SKM-1 (cell line): ENCODE measurements around the gene HPGD.

Experiments
- DNase-seq: peaks from one replicate; lab custom pipeline; 2025; ENCODE audit not compliant: unreplicated experiment; lab: John Stamatoyannopoulos, UW

HPGD gene

DNA sequence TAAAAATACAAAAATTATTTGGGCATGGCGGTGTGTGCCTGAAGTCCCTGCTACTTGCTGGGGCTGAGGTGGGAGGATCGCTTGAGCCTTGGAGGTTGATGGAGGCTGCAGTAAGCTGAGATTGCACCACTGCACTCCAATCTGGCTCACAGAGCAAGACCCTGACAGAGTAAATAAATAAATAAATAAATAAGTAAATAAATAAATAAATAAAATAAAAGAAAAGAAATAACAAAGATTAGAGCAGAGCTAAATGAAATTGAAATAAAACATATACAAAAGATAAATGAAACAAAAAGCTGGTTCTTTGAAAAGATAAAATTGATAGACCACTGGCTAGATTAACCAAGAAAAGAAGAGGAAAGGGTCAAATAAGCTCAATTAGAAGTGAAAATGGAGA, 43.1 kb downstream of the HPGD start:
- DNase-seq, result no peak

DNA sequence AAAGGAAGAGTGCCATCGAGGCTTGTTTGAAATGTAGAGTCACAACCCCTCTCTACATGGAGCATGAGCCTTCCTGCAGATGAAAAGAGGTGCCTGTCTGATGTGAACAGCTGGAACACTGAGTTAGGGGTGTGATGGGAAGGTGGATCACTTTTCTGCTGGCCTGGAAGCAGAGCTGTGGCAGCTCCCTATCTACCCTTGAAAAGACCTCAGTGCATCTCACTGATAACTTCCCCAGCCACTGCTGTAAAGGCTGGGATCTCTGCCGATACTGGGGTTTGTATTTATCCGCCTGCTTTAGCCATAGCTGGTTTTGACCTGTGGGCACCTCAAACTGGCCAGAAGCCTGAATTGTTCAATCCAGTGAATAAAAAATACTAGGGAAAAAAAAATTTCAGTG, 46.8 kb downstream of the HPGD start:
- DNase-seq, result no peak

DNA sequence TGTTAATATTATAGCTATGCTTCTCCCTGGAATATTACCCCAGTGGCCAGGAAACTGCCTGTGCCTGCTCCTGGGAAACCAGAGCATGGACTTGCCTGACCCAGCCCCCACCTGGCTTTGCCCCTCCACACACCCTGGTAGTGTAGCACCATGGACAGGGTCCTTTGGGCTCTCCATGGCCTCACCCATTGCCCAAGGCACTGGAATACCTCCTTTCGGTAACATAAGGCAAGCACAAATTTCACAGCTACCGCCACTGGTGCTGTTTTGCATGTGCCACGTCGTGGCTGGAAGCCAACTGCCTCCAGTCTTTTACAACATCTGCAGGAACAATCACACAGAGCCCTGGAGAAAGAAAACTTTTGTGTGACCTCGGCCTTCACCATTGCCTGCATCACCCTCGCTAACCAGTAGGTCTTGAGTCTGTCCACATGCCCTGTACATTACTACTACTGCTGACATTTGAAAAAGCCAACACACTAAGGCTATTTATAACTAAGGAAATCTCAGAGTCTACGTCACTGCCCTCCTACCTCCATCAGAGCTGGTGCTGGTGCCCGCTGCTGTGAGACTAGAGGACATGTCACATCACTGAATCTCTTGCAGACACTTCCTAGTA, 47.7 kb downstream of the HPGD start:
- no peak for DNase-seq

DNA sequence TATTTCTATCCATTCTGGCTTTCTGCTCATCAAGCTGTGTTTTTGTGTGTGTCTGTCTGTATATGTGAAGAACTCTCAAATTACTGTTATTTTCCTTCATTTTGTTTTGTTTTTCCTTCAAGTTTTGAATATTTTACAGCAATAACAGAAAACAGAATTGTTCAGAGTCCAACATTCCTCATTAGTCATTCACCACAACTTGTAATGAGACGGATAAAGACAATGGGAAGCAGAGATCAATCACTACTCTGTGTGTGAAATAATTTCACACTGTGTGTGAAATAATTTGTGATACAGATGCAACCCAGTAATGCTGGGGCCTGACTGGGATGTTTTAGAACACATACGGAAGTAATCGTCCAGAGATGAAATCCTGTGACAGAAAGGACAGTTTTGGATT, 55.2 kb downstream of the HPGD start:
- no peak for DNase-seq

DNA sequence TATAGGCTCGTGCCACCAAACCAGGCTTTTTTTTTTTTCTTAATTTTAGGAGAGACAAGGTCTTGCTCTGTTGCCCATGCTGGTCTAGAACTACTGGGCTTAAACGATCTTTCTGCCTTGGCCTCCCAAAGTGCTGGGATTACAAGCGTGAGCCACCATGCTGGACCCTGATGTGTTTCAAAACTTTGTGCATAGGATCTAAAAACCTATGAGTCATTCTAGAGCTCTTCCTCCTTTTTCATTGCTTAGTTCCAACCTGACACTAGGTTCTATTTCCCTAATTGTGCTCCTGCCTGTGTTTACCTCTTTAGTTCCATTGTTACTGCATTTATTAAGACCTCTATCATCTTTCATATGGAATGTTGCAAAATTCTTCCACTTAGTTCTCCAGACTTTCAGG, 57.3 kb downstream of the HPGD start:
- peak; percentile 34 for DNase-seq

DNA sequence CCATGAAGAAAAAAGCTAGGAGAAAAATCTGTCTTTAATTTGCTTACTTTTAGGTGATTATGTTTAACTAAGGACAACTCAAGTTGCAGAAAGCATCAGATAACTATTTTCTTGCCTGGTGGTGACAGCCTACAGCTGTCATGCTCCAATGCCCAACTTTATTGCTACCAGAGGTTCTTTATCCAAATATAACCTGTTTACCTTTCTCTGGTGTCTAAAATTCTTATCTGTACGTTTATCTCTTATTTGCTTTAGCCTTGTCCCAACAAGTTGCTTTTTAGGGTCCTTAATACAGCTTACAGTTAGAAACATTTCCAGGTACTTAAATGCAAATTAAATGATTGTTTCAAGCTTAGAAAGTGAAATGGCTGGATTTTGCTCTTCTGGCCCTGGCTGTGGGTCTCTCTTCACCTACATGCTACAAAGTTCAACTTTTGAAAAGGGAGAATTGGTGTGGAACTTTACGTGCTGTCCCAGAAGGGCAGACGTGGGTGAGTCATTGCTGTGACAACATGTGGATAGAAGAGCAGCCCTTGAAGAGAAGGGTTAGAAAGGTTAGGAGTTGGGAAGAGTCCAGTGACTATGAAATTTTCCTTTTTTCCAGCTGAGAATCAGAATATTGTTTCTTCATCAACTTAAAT, 60.7 kb downstream of the HPGD start:
- no peak for DNase-seq

DNA sequence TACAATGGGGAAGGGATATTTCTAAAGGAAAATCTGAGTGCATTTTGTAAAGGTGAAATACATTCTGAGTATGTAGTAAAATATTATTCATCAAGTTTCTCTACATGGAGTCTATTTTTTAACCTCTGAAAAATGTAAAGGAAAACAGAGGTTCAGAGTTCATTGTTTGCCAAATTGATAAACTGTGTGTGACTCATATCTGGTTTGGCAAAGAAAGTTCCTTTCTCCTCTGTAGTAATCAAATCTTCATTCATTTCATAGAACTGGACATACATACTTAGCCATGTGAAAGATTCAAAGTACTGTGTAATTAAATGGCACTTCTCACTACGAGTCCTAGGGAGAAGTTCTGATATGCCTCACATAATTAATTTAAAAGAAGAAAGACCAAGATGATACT, 61.6 kb downstream of the HPGD start:
- no peak for DNase-seq

DNA sequence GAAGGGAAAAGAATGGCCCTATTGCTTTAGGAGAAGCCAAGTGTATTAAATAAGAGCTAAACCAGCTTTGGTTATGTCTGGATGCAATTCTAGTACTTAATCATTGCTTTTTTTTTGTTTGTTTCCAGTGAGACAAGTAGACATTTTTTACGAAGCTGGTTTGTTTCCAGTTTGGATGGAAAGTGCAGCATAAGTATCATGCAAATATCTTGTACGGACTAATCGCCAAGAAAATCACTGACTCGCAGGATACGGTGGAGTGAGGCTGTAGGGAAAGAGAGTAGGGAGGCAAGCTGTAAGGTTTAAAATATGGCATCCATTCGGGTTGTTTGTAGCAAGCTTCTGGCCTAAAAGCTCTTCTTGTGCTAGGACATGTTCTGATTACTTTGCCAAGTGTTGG, 64.8 kb downstream of the HPGD start:
- DNase-seq, result no peak

DNA sequence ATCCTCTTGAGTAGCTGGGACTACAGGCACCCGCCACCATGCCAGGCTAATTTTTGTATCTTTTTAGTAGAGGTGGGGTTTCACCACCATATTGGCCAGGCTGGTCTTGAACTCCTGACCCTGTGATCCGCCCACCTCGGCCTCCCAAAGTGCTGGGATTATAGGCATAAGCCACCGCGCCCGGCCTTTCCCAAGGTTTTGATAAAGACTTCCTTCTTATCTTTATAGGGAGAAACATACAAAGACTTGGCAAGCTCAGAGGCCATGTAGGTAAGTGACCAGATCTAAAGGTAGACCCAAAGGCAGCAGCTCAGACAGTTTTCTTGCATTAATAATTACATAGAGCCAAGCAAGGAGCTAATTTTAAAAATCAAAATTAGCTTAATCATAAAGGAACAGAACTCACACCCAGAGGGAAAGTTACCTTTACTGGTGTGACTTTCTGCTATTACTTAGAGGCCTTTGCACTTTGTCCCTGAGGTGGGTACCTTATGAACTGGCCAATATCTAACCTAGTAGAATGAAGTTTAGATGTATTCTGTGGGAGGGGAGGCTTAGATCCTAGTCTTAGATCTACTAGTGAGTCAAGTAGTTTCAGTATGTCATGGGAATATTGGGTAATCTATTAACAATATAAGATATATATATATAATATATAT, 67.3 kb downstream of the HPGD start:
- no peak for DNase-seq

DNA sequence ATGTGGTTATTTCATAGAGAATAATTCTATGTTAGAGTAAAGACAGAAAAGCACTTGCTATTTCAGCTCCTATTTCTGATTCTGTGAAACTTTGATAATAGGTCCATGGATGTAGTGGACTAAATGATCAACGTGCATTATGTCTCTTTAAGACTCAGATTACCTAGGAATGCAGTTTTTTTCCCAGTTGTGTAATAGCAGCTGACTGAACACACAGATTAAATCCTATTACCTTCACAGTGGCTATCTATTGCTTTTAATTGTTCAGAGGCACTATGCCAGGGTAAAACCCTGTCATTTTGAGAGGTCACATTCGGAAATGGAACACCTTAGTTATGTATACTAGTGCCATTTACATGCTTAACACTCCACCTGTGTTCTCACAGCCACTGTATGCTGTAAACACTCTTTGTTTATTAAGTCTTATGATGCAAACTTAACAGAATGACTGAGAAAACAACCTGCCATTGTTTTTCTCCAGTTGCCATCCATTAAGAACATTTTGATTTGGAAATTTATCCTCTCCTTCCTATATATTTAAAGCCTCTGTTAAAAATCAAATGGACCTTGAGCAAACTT, 70.5 kb downstream of the HPGD start:
- DNase-seq, result no peak

DNA sequence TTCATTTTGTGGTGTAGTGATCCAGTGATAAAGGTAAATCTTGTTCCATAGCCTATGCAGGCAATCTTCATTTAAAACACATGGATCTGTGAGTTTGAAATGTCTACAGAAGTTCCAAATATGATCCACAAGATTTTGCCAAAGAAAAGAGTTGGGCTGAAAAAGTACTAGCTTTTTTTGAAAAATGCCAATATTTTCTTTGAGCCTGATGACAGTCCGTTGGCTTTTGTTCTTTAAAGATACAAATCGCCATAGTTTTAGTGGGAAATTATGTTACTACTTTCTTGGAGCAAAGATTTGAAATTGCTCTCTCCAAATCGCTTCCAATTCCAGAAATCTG, 71.5 kb downstream of the HPGD start:
- no peak for DNase-seq

DNA sequence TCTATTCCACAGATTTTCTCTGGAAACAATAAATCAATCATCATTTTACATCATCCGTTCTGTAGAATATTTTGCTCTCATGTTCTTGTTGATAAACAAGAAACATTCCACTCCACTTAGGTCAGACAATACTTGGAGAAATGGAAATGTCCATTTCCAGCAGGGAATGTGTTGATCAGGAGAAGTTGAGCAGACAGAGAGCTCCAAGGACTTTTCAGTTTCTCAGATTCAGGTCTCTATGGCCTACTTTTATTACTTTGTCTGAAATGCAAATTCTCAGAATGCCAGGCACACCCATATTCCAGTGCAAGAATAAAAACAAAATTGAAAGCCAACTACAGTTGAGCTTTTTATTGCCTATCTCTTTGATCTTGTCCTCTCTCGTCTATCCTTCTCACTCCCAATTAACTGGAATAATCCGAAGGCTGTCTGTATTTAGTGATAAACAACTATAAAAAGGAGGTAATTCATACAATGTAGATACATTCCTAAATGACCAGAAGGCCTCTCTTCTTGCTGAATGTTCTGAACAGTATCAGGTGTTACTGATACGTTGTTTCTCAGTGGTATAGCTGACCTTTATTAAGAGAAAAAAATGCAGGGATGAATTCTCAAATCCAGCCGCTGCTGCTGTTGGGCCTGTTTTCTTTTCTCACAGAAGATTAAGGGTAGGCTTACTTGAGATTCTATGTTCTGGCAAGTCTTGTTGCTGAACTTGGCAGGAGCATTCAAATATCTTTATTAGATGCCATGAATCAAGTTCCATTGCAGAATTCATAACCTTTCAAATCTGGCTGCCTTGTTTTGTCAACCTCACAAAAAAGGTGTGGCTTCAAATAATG, 72.1 kb downstream of the HPGD start:
- no peak for DNase-seq

DNA sequence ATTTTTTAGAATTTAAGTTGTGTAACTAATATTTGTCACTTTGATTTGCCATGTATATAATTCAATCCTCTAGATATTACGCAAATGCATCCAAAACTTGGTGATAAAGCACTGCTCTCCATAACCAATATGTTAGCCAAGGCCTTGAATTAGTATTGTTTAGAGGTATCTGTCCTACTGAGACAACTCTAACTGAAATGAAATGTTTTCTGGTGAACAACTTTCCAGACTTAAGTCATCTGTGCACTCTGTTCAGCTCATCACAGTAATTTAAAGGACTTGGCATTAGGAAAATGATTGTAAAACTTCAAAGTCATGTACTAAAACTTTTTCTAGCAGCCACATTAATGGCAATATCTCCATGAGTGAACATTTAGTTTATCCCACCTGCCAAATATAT, 73.1 kb downstream of the HPGD start:
- no peak for DNase-seq

DNA sequence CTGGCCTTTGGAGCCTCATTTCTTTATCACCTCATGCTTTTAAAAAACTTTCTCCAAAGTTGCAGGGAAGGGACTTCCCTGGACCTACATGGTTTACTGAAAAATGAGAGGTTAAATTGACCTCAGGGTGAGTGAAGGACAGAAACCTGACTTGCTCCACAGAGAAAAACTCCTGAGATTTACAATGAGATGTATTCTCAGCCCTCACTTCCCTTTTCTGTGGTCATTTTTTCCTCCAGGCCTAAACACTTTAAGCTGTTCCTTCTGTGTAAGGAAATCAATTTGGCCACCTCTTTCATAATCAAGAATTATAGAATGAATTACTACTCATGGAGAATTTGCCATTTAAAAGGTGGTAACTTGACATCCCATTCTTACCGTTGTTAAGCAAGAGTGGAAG, 77.9 kb downstream of the HPGD start:
- DNase-seq, result no peak
